GM12873 (cell line): ENCODE measurements around the gene GADD45B.

Experiments used
- TF ChIP-seq, protein P1 (sequence below): IDR thresholded peaks from 2 replicates; pipeline ENCODE4 v1.5.1; 2012; ENCODE audit warnings: low read depth, mild to moderate bottlenecking, moderate library complexity, low read length, control low read depth; ENCODE audit not compliant: insufficient read depth; ENCODE audit errors: missing control alignments

Gene GADD45B

DNA sequence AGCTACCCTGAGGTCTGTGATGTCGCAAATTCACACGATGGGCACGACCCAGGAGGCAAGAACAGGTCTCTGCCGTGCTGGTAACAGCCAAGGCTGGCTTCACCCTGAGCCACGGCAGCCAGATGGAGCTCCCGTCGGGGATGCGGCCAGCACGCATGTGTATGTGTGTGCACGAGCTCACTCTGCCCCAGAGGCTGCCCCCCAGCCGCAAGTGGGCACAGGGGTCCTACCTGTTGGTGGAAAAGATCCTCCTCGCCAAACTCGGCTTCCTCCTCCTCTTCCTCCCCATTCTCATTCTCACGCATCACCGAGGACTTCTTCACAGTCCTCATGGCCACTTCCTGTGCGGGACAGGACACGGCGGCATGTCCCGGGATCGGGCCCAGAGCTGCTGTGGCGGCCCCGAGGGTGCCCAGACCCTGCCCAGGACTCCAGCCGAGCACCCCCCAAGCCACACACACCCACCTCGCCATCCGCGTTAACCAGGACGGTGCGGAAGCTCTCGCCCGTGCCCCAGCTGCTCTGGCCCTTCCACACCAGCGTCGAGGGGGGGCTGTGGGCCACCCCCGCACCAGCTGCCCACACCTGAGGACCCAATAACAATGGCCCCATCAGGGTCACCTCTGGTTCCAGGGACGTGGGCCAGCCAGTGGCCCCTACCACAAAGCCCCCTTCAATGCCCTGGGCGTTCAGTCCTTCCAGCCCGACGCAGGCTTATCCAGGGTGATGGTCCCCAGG, 44.4 kb upstream of the GADD45B start:
- TF ChIP-seq, protein P1, sequence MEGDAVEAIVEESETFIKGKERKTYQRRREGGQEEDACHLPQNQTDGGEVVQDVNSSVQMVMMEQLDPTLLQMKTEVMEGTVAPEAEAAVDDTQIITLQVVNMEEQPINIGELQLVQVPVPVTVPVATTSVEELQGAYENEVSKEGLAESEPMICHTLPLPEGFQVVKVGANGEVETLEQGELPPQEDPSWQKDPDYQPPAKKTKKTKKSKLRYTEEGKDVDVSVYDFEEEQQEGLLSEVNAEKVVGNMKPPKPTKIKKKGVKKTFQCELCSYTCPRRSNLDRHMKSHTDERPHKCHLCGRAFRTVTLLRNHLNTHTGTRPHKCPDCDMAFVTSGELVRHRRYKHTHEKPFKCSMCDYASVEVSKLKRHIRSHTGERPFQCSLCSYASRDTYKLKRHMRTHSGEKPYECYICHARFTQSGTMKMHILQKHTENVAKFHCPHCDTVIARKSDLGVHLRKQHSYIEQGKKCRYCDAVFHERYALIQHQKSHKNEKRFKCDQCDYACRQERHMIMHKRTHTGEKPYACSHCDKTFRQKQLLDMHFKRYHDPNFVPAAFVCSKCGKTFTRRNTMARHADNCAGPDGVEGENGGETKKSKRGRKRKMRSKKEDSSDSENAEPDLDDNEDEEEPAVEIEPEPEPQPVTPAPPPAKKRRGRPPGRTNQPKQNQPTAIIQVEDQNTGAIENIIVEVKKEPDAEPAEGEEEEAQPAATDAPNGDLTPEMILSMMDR = no peak

DNA sequence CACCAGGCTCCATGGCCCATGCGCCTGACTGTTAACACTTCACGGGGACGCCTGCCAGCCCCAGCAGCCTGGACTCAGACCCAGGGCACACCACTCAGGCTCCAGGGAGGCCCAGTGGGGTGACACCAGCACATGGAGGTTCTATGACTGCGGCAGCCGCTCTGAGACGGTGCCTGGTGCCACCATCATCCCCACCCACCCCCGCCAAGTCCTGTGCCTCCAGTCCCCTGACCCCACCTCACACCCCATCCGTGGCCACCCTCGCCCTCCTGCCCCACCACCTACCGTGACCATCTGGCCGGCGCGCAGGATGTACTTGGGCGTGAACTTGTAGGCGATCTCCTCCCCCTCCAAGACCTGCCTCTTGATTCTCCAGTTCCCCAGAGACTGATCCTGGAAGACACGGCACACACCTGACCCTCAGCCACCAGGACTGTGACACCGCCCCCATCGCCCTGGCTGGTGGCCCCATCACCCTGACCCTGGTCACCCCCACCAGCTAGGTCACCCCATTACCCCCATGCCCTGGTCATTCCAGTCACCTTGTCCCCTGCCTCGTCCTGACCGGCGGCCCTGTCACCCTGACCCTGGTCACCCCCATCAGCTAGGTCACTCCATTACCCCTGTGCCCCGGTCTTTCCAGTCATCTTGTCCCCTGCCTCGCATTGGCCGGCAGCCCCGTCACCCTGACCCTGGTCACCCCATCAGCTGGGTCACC, 43.6 kb upstream of the GADD45B start:
- TF ChIP-seq, protein P1 = no peak

DNA sequence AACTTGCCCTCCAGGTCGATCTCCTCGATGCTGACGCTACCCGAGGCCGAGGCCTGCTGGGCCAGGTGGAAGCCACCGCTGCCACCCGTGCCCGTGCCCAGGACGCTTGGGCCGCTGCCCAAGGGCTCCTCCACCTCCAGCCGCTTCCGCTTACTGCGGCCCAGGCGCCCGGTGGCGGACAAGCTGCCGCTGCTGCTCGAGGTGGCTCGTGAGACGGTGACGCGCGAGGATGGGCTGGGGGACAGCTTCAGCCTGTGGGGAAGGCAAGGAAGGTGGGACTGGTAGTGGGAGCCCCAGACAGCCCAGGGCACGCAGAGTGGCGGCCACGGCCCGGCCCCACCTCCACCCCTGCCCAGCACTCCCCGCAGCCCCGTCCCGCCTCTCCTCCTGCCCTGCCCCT, 42.1 kb upstream of the GADD45B start:
- TF ChIP-seq, protein P1 = no peak

DNA sequence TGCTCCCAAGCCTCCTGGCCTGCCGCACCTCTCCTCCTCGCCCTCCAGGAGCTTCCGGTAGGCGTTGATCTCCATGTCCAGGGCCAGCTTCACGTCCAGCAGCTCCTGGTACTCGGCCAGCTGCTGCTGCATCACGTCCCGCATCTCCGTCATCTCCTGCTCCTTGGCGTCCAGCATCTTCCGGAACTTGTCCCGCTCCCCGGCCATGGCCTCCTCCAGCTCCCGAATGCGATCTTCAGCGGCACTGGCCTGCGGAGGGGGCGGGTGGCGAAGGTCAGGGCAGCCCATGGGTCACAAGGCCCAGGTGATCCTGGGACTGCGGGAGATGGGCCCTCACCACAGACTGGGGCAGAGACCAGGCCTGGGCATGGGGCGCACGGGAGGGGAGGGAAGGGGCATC, 41.7 kb upstream of the GADD45B start:
- TF ChIP-seq, protein P1 = no peak

DNA sequence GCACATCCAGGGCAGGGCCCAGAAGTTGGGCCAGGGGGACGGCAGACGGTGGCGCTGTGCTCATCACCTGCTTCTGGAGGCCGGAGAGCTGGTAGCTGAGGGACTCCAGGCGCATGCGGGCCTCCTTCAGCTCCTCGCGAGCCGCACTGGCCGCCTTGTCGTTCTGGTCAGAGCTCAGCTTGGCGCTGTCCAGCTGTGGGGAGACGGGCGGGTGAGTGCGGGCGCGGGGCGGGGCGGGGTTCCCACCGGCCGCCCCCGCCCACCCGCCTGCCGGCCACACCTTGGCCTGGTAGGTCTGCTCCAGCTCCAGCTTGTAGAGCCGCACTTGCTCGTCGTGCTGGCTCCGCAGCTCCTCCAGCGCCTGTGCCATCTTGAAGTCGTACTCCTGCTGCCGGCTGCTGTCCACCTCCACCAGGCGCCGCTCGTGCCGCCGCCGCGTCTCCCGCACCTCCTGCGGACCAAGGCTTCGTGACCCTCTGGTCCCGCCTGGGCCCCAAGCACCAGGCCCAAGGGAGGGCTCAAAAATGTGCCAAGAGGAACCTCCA, 41.1 kb upstream of the GADD45B start:
- TF ChIP-seq, protein P1 = no peak

DNA sequence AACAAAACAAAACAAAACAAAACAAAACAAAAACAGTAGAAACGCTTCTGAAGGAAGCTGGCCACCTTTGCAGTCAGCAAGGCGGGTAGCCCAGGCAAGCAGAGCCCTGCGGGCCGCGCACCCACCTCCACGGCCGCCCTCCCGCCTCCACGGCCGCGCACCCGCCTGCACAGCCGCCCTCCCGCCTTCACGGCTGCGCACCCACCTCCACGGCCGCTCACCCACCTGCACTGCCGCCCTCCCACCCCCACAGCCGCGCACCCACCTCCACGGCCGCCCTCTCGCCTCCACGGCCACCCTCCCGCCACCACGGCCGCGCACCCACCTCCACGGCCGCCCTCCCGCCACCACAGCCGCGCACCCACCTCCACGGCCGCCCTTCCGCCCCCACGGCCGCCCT, 39.5 kb upstream of the GADD45B start:
- TF ChIP-seq, protein P1 = no peak

DNA sequence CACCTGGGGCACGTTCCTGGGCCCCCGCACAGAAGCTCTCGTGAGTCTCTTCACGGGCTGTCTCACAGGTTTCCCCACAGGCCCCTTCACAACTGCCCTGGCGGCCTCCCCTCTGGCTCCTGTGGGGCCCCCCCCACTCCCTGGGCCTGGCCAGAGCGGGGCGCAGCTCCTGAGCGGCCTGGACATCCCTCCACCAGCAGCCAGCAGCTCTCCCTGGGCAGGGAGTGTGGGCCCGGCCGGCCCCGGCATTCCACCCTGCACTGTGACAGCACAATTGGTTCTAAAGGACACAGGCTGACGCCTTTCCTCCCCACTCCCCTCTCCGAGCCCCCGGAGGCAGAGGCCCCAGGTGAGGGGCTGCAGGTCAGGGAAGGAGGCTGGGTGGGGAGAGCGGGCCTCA, 39.0 kb upstream of the GADD45B start:
- TF ChIP-seq, protein P1 = no peak
